NB4 (cell line): Measurements from ENCODE around the gene C2CD2L.
A peak's percentile ranks its signal among the peaks of the same experiment; 100 is the strongest.

Experiments used
- DNase-seq: peaks from one replicate; pipeline ENCODE4 v3.0.0; 2010; ENCODE audit warnings: low read depth
- H3K4me3 ChIP-seq: one replicate; pipeline ENCODE4 v1.5.1; 2011; ENCODE audit warnings: mild to moderate bottlenecking, low read depth, low read length, moderate library complexity
- CTCF ChIP-seq: IDR thresholded peaks from one replicate; pipeline ENCODE4 v1.5.1; 2012; ENCODE audit warnings: low read depth, low read length
- MAX ChIP-seq: IDR thresholded peaks from 2 replicates; pipeline ENCODE4 v1.6.1; 2011; ENCODE audit warnings: low read depth, low read length
- MYC ChIP-seq: IDR thresholded peaks from 2 replicates; pipeline ENCODE4 v1.6.1; 2011; ENCODE audit warnings: low read depth, low read length
- POLR2A ChIP-seq: IDR thresholded peaks from 2 replicates; pipeline ENCODE4 v1.6.1; 2011; ENCODE audit warnings: mild to moderate bottlenecking; ENCODE audit not compliant: insufficient read length; ENCODE audit errors: extremely low read depth

Gene C2CD2L

GRCh38 chr11:119092880-119093842 is 14.0 kb upstream of the C2CD2L start:
- peak overlapping the region; percentile 97 for H3K4me3 ChIP-seq
- no peak for TF ChIP-seq CTCF
- no peak for TF ChIP-seq MYC
- no peak for TF ChIP-seq MAX
- TF ChIP-seq POLR2A: no peak
- DNase-seq: peak; percentile 33

- no peak for TF ChIP-seq CTCF
- peak; percentile 14; the same call in 1 of the 2 replicates for TF ChIP-seq MAX
- TF ChIP-seq POLR2A: peak; percentile 31
- no peak; the same call in 1 of the 2 replicates for TF ChIP-seq MYC
- H3K4me3 ChIP-seq: peak overlapping the region; percentile 97
- peak; percentile 67 for DNase-seq
Observed at GRCh38 chr11:119093942-119094815, 13.0 kb upstream of the C2CD2L start.

- H3K4me3 ChIP-seq: peak overlapping the region; percentile 97
- DNase-seq: peak; percentile 86
- no peak for TF ChIP-seq POLR2A
- TF ChIP-seq CTCF: peak; percentile 55
- TF ChIP-seq MAX: peak; percentile 71; the same call in 1 of the 2 replicates
- TF ChIP-seq MYC: peak; percentile 63
Observed at GRCh38 chr11:119094816-119095065, 12.4 kb upstream of the C2CD2L start.

- DNase-seq: peak; percentile 100
- peak; percentile 89 for TF ChIP-seq MYC
- peak; percentile 100 for TF ChIP-seq POLR2A
- TF ChIP-seq CTCF: no peak
- peak; percentile 42; the same call in 1 of the 2 replicates for TF ChIP-seq MAX
- H3K4me3 ChIP-seq: peak overlapping the region; percentile 97
Observed at GRCh38 chr11:119095066-119095880, 11.9 kb upstream of the C2CD2L start.

GRCh38 chr11:119099711-119100110 is 7.4 kb upstream of the C2CD2L start:
- no peak for TF ChIP-seq POLR2A
- TF ChIP-seq MAX: no peak
- TF ChIP-seq CTCF: no peak
- TF ChIP-seq MYC: no peak
- peak overlapping the region; percentile 79 for H3K4me3 ChIP-seq
- DNase-seq: peak; percentile 59
